ENCODE measurements around the gene IL20RB. TPM values are rescaled to one million over a fixed set of nuclear protein-coding genes. Genes with fewer than 3 reads are reported as not detected.
"Not testable (repeated sequence)": the region's sequence is repeated elsewhere in the genome, so short reads cannot be mapped to it uniquely, and the experiment has no call there.

The IL20RB gene
- total RNA-seq, 1 experiment from 2014 or later = 4.2 TPM

DNA sequence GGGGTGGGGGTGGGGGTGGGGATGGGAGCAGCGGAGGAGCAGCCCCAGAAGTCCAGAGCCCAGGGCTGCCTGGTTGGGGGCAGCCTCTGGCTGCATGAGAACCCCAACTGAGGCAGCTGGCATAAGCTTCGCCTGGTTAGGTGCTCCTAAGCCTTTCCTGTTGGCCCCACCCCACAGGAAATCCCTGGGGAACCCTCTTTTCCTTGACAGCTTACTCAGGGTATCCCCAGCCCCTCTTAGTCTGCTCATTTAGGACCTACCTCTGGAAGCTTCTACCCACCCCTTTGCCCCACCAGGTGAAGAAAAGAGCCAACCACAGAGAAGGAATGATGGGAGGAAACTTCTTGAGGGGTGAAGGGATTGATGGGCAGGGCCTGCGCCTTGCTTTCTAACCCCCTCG is 53.4 kb downstream of the IL20RB start:
- no peaks in the 10 kb centered on the region for H3K9me3 ChIP-seq (ENCODE audit: low read depth, low read length, poor library complexity, severe bottlenecking)
- no peak overlapping the region for H3K27ac ChIP-seq (ENCODE audit: low read depth, low read length, poor library complexity, severe bottlenecking)
- DNase-seq (ENCODE audit: low spot score) = no peak
- peaks cover 10% of the 10 kb centered on the region for H3K4me1 ChIP-seq (ENCODE audit: insufficient read depth, low read length, poor library complexity, severe bottlenecking)
- TF ChIP-seq, protein P1, sequence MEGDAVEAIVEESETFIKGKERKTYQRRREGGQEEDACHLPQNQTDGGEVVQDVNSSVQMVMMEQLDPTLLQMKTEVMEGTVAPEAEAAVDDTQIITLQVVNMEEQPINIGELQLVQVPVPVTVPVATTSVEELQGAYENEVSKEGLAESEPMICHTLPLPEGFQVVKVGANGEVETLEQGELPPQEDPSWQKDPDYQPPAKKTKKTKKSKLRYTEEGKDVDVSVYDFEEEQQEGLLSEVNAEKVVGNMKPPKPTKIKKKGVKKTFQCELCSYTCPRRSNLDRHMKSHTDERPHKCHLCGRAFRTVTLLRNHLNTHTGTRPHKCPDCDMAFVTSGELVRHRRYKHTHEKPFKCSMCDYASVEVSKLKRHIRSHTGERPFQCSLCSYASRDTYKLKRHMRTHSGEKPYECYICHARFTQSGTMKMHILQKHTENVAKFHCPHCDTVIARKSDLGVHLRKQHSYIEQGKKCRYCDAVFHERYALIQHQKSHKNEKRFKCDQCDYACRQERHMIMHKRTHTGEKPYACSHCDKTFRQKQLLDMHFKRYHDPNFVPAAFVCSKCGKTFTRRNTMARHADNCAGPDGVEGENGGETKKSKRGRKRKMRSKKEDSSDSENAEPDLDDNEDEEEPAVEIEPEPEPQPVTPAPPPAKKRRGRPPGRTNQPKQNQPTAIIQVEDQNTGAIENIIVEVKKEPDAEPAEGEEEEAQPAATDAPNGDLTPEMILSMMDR (conservative IDR thresholded peaks at IDR 0.05; ENCODE audit: low read depth, low read length) = no peak
- TF ChIP-seq EZH2 (IDR thresholded peaks at IDR 0.05; ENCODE audit: borderline replicate concordance, low read depth, low read length, poor library complexity, severe bottlenecking) = no peak
- H3K36me3 ChIP-seq (ENCODE audit: insufficient read depth, low read length, poor library complexity, severe bottlenecking) = no peaks in the 10 kb centered on the region
- no peak overlapping the region for H3K4me3 ChIP-seq (ENCODE audit: low read depth, low read length, poor library complexity, severe bottlenecking)
- ChIA-PET CTCF (interaction anchor here (0.6 kb wide), 1 partner anchor 259 kb away, joined by 3 read pairs; the partner anchor contains the start of gene STAG1), POLR2A (ENCODE audit: low non-redundant PET) (interaction anchor here (0.5 kb wide), 1 partner anchor 533 kb away, joined by 7 read pairs; no protein-coding TSS in a partner anchor)
- intact Hi-C loops (cut with micrococcal nuclease; ENCODE audit: unreplicated experiment) = loop anchor here (5.0 to 10.0 kb wide), 3 partner anchors 194 to 706 kb away; partner anchors contain the start of gene SLC35G2
- no TSS peak for BruUV-seq (replicated peaks)
- no peaks in the 10 kb centered on the region for H3K27me3 ChIP-seq (replicated peaks; ENCODE audit: insufficient read depth, low read depth, low read length, poor library complexity)

DNA sequence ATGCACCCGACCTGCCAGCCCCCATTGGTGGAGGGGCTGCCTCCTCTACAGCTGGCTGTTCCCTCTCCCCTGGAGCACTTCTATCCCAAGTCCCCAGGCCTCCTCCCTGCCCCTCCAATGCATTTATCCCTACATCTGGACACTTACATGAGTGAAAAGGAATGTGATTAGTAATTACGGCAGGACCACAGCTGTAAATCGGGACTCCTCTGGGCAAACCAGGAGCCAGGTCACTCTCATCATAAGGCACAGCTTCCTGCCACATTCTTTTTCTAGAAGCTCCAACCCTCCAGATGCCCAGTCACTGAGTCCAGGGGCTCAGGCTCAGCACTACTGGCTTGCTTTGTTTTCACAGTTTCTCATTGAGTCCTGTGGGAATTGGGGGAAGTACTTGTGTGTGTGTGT is 54.3 kb downstream of the IL20RB start:
- Histone ChIP-seq H3K27me3 (replicated peaks; ENCODE audit: insufficient read depth, low read depth, low read length, poor library complexity) (no peaks in the 10 kb centered on the region), H3K4me1 (ENCODE audit: insufficient read depth, low read length, poor library complexity, severe bottlenecking) (peaks cover 10% of the 10 kb centered on the region), H3K27ac (ENCODE audit: low read depth, low read length, poor library complexity, severe bottlenecking) (no peak overlapping the region), H3K36me3 (ENCODE audit: insufficient read depth, low read length, poor library complexity, severe bottlenecking) (no peaks in the 10 kb centered on the region), H3K9me3 (ENCODE audit: low read depth, low read length, poor library complexity, severe bottlenecking) (no peaks in the 10 kb centered on the region), H3K4me3 (ENCODE audit: low read depth, low read length, poor library complexity, severe bottlenecking) (no peak overlapping the region)
- ChIA-PET CTCF (interaction anchor here (0.5 kb wide), 1 partner anchor 160 kb away, joined by 9 read pairs; no protein-coding TSS in a partner anchor), POLR2A (ENCODE audit: low non-redundant PET) (no interaction called here)
- TF ChIP-seq, protein P1 (conservative IDR thresholded peaks at IDR 0.05; ENCODE audit: low read depth, low read length) = no peak
- no peak for TF ChIP-seq EZH2 (IDR thresholded peaks at IDR 0.05; ENCODE audit: borderline replicate concordance, low read depth, low read length, poor library complexity, severe bottlenecking)
- BruUV-seq (replicated peaks) = no TSS peak
- intact Hi-C loops (cut with micrococcal nuclease; ENCODE audit: unreplicated experiment) = loop anchor here (2.0 to 10.0 kb wide), 4 partner anchors 195 to 707 kb away; partner anchors contain the start of gene SLC35G2
- peak; percentile 50 for DNase-seq (ENCODE audit: low spot score)

DNA sequence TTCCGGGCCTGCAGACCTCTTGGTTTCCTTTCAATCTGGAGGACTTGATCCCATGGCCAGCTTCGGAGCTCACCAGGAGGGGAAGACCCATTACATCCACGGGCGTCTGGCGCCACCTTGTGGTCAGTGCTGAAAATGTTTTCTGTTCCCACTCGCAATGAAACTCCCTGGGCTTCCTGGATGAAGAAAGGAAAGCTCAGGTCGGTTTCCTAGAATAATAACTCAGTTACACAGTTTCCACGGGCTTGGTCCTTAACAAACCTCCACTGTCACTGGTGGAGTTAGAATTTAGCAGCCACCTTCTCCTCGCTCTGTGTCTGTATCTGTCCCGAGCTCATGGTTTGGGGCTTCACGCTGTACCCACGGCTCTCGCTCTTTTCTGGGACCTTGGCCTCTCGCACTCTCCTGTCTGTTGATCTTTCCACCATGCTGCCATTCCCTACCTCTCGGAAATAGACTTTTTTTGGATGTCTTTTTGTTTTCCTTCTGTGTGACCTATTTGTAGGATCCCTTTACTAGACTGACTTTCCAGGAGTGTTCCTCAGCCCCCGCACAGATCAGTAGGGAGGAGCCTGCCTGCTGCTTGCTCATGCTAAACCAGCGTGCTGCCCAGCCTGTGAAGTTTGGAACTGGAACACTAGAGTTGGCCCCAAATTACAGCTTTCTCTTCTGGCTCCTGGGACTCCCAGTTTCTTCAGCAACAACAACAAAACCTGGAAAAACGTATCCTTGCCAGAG is 56.3 kb downstream of the IL20RB start:
- Histone ChIP-seq H3K4me3 (ENCODE audit: low read depth, low read length, poor library complexity, severe bottlenecking) (peak overlapping the region; percentile 46), H3K9me3 (ENCODE audit: low read depth, low read length, poor library complexity, severe bottlenecking) (no peaks in the 10 kb centered on the region), H3K4me1 (ENCODE audit: insufficient read depth, low read length, poor library complexity, severe bottlenecking) (peaks cover 10% of the 10 kb centered on the region), H3K27ac (ENCODE audit: low read depth, low read length, poor library complexity, severe bottlenecking) (peak overlapping the region; percentile 1), H3K36me3 (ENCODE audit: insufficient read depth, low read length, poor library complexity, severe bottlenecking) (no peaks in the 10 kb centered on the region), H3K27me3 (replicated peaks; ENCODE audit: insufficient read depth, low read depth, low read length, poor library complexity) (no peaks in the 10 kb centered on the region)
- CTCF ChIA-PET = interaction anchor here (0.6 to 2.0 kb wide), 21 partner anchors 14 to 939 kb away, joined by 3 to 38 read pairs (median 5); partner anchors contain the start of genes IL20RB, NCK1 and STAG1
- POLR2A ChIA-PET (ENCODE audit: low non-redundant PET) = interaction anchor here (0.6 kb wide), 1 partner anchor 690 kb away, joined by 3 read pairs; no protein-coding TSS in a partner anchor
- peak; percentile 93 for DNase-seq (ENCODE audit: low spot score)
- BruUV-seq (replicated peaks) = no TSS peak
- intact Hi-C loops (cut with micrococcal nuclease; ENCODE audit: unreplicated experiment) = loop anchor here (1.0 to 10.0 kb wide), 7 partner anchors 151 to 939 kb away; partner anchors contain the start of genes NCK1, SLC35G2 and STAG1
- TF ChIP-seq, protein P1 (conservative IDR thresholded peaks at IDR 0.05; ENCODE audit: low read depth, low read length) = peak; percentile 87
- TF ChIP-seq EZH2 (IDR thresholded peaks at IDR 0.05; ENCODE audit: borderline replicate concordance, low read depth, low read length, poor library complexity, severe bottlenecking) = no peak

DNA sequence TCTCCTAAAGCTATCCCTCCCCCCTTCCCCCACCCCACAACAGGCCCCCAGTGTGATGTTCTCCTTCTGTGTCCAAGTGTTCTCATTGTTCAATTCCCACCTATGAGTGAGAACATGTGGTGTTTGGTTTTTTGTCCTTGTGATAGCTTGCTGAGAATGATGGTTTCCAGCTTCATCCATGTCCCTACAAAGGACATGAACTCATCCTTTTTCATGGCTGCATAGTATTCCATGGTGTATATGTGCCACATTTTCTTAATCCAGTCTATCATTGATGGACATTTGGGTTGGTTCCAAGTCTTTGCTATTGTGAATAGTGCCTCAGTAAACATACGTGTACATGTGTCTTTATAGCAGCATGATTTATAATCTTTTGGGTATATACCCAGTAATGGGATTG is 59.5 kb downstream of the IL20RB start:
- intact Hi-C loops (cut with micrococcal nuclease; ENCODE audit: unreplicated experiment) = loop anchor here (10.0 kb wide), 1 partner anchor 713 kb away; no protein-coding TSS in a partner anchor
- DNase-seq (ENCODE audit: low spot score); BruUV-seq (replicated peaks); POLR2A ChIA-PET (ENCODE audit: low non-redundant PET); CTCF ChIA-PET; H3K9me3 ChIP-seq (ENCODE audit: low read depth, low read length, poor library complexity, severe bottlenecking); H3K4me1 ChIP-seq (ENCODE audit: insufficient read depth, low read length, poor library complexity, severe bottlenecking); H3K27me3 ChIP-seq (replicated peaks; ENCODE audit: insufficient read depth, low read depth, low read length, poor library complexity); H3K36me3 ChIP-seq (ENCODE audit: insufficient read depth, low read length, poor library complexity, severe bottlenecking); H3K4me3 ChIP-seq (ENCODE audit: low read depth, low read length, poor library complexity, severe bottlenecking); H3K27ac ChIP-seq (ENCODE audit: low read depth, low read length, poor library complexity, severe bottlenecking): not testable (repeated sequence)

Measured in A673 (cell line).